BJ (cell line): Measurements from ENCODE around the gene GNG13. TPM values are rescaled to one million over a fixed set of nuclear protein-coding genes. Genes with fewer than 3 reads are reported as not detected.

Experiments
- CTCF ChIA-PET: fragments of 350-600 bp; formaldehyde crosslinking; extraction: SDS; loops from one replicate; lab custom pipeline; 2021; ENCODE audit warnings: antibody characterized with exemption, inconsistent platforms; lab: Yijun Ruan, JAX
- POLR2A ChIA-PET: fragments of 300-600 bp; sonication (Branson Sonifier 250); formaldehyde crosslinking; extraction: SDS; loops from one replicate; lab custom pipeline; 2021; ENCODE audit warnings: antibody characterized with exemption; lab: Charles Lee
- DNase-seq: peaks from one replicate; pipeline ENCODE4 v3.0.0-alpha.2; 2011; ENCODE audit warnings: low read depth
- H3K27me3 ChIP-seq: 2 replicates; pipeline ENCODE4 v1.6.0; 2011; ENCODE audit warnings: low read length; ENCODE audit not compliant: control insufficient read depth, insufficient read depth
- H3K36me3 ChIP-seq: 2 replicates; pipeline ENCODE4 v1.5.1; 2011; ENCODE audit warnings: low read length; ENCODE audit not compliant: control insufficient read depth, insufficient read depth
- H3K4me3 ChIP-seq: 2 replicates; pipeline ENCODE4 v1.5.1; 2011; ENCODE audit warnings: low read depth, mild to moderate bottlenecking, control low read depth, low read length
- CTCF ChIP-seq: IDR thresholded peaks from 2 replicates; pipeline ENCODE4 v1.5.1; 2011; ENCODE audit warnings: low read depth, mild to moderate bottlenecking, control low read depth, inconsistent platforms, low read length, moderate library complexity; ENCODE audit not compliant: insufficient read depth
- polyA plus RNA-seq: library from polyadenylated mRNA; depleted of rRNA; stranded (reverse); fragments of >200 nt; gene quantifications from 2 replicates; pipeline ENCODE4 v1.2.3, GENCODE V29; 2011

GNG13 gene
- polyA plus RNA-seq, 1 experiment, result not detected

- POLR2A ChIA-PET, result no interaction called here
Measured at GRCh38 chr16:794853-795466, 5.6 kb downstream of the GNG13 start.

GRCh38 chr16:794091-794822, 6.3 kb downstream of the GNG13 start:
- no peaks in the 10 kb centered on the region for H3K27me3 ChIP-seq
- DNase-seq, result no peak
- no peak for TF ChIP-seq CTCF
- no peak overlapping the region for H3K4me3 ChIP-seq
- H3K36me3 ChIP-seq, result peaks cover 3% of the 10 kb centered on the region; the same call in 1 of the 2 replicates
- ChIA-PET POLR2A (no interaction called here), CTCF (no interaction called here)

More at GRCh38 chr16:794853-795466, 5.6 kb downstream of the GNG13 start:
- CTCF ChIA-PET, result no interaction called here
- H3K27me3 ChIP-seq, result peaks cover 2% of the 10 kb centered on the region
- TF ChIP-seq CTCF, result no peak
- H3K4me3 ChIP-seq, result no peak overlapping the region
- peaks cover 3% of the 10 kb centered on the region; the same call in 1 of the 2 replicates for H3K36me3 ChIP-seq
- DNase-seq, result no peak

- H3K36me3 ChIP-seq, result peaks cover 3% of the 10 kb centered on the region; the same call in 1 of the 2 replicates
- no peak overlapping the region for H3K4me3 ChIP-seq
- TF ChIP-seq CTCF, result no peak
- ChIA-PET CTCF (no interaction called here), POLR2A (no interaction called here)
- no peaks in the 10 kb centered on the region for H3K27me3 ChIP-seq
- DNase-seq, result no peak
Measured at GRCh38 chr16:793414-793813, 7.1 kb downstream of the GNG13 start.

GRCh38 chr16:792221-792995, 8.1 kb downstream of the GNG13 start:
- POLR2A ChIA-PET, result no interaction called here
- TF ChIP-seq CTCF, result no peak
- CTCF ChIA-PET, result no interaction called here
- Histone ChIP-seq H3K27me3 (no peaks in the 10 kb centered on the region), H3K36me3 (peaks cover 3% of the 10 kb centered on the region; the same call in 1 of the 2 replicates), H3K4me3 (no peak overlapping the region)
- no peak for DNase-seq

DNA sequence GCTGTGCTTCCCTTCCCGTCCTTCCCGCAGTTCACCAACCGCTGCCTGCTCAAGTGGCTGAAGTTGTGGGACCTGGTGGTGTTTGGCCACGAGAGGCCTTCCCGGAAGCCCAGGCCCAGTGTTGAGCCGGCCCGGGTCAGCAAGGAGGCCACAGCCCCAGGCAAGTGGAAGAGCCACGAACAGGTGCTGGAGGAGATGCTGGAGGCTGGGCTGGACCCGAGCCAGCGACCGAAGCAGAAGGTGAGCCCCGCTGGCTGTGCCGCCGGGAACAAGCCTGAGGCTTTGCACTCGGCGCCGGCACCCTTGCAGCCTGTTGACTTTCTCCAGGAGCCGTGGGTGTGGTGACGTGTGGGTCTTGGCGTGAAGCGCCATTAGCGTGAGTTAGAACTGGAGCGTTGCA, 9.4 kb downstream of the GNG13 start:
- POLR2A ChIA-PET, result no interaction called here
- no peak for DNase-seq
- CTCF ChIA-PET, result no interaction called here
- Histone ChIP-seq H3K36me3 (peaks cover 6% of the 10 kb centered on the region; the same call in 1 of the 2 replicates), H3K27me3 (no peaks in the 10 kb centered on the region), H3K4me3 (no peak overlapping the region)
- TF ChIP-seq CTCF, result no peak
